GM21526 (cell line): ENCODE results near the gene CSTB.

Source experiments
- ATAC-seq: cut with Tn5 transposase; IDR thresholded peaks from one replicate; pipeline ENCODE4 v1.9.1; 2021; ENCODE audit warnings: moderate library complexity; ENCODE audit not compliant: unreplicated experiment, low FRiP score

CSTB gene

GRCh38 chr21:43793243-43793642 lies 17.1 kb upstream of the CSTB start:
- no peak for ATAC-seq

- ATAC-seq: no peak
Observed at GRCh38 chr21:43792406-43792805, 16.3 kb upstream of the CSTB start.

DNA sequence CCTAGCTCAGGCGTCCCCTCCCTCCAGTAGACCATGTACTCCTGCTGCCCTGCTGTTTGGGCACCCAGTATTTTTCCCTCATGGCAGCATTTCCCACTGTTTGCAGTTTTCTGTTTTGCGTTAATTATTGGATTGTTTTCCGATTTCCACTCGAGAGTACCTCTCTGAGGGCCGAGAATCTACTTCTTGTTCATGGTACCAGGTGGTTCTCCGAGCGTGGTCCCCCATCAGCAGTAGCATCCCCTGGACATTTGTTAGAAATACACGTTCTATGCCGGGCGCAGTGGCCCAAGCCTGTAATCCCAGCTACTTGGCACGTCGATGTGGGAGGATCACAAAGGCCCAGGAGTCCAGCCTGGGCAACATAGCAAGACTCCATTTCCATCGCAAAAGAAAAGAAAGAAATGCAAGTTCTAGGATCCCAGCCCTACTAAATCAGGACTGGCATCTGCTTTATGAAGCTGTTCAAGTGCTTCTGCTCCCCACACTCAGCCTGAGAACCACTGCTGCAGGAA lies 14.0 kb upstream of the CSTB start:
- no peak for ATAC-seq

- ATAC-seq: peak; percentile 65
Observed at GRCh38 chr21:43789276-43790009, 13.3 kb upstream of the CSTB start, which contains the start of gene RRP1. RRP1 (plus strand) TSS chr21:43789577; CDS start chr21:43789630, 53 bp downstream.

- ATAC-seq: no peak
Observed at GRCh38 chr21:43786807-43787440, 10.8 kb upstream of the CSTB start.

- ATAC-seq: no peak
Observed at GRCh38 chr21:43786300-43786806, 10.2 kb upstream of the CSTB start.

DNA sequence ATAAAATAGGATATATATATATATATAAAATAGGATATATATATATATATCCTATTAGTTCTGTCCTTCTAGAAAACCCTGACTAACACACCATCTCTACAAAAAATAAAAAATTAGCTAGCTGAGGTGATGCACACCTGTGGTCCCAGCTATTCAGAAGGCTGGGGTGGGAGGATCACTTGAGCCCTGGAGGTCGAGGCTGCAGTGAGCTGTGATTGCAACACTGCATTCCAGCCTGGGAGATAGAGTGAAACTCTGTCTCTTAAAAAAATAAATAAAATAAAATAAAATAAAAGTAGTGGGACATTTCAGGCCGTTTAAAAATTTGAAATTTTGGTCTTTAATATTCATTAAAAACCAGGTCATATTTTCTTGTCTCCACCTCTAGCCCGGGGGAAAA lies 9.0 kb upstream of the CSTB start:
- ATAC-seq: no peak

- ATAC-seq: no peak
Observed at GRCh38 chr21:43783098-43783700, 7.1 kb upstream of the CSTB start.

- ATAC-seq: no peak
Observed at GRCh38 chr21:43782431-43783097, 6.5 kb upstream of the CSTB start.

DNA sequence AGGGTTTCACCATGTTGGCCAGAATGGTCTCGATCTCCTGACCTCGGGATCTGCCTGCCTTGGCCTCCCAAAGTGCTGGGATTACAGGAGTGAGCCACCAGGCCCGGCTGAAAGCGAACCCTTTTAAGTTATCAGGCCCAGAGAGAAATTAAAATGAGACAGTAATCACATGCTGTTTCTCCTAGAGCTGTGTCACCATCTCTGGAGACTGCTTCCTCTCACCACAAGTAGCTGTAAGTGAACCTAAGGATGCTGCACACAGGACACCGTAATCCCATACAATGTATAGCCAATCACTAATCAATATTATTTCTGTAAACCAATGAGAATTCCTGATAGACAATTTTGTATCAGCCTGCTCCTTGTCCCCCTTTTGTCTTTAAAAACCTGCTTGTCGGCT lies 5.7 kb upstream of the CSTB start:
- no peak for ATAC-seq

DNA sequence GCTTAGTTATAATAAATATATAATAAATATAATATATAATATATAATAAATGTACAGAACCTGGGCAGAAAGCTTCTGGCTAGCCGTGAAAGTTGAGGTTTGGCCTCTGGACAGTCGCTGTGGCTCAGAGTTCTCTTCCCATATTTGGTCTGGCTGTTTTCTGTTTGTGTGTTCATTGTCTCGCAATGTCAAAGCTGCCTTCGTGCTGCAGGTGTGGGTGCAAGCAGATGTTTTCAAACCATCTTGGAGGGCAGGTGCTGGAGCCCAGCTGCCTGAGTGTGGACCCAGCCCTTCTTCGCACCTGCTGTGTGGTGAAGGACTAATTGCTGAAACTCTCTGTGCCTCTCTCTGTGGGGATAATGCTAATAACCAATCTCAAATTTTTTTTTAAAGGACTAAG lies 3.6 kb upstream of the CSTB start:
- ATAC-seq: no peak

- ATAC-seq: no peak
Observed at GRCh38 chr21:43778469-43779335, 2.6 kb upstream of the CSTB start.

- ATAC-seq: no peak
Observed at GRCh38 chr21:43777953-43778352, 1.8 kb upstream of the CSTB start.

- ATAC-seq: no peak
Observed at GRCh38 chr21:43775190-43775589, 918 bp downstream of the CSTB start.

- no peak for ATAC-seq
Observed at GRCh38 chr21:43774163-43774562, 1.9 kb downstream of the CSTB start.

DNA sequence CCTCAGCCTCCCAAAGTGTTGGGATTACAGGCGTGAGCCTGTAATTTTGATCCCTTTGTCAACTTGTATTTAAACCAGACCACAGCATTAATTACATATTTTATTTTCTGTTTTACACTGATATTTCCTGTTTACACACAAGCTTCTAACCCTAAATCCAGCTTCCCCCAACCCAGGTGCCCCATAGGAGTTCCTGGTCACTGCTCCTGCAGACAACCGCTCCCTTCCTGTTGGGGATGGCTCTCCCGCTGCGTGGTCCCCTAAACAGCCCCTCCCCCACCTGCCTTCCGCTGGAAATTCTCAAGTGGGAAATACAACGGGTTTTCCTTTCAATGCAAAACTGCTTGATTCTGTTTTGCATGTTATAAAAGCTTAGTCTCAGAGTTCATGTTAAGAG lies 3.7 kb downstream of the CSTB start:
- no peak for ATAC-seq

- ATAC-seq: no peak
Observed at GRCh38 chr21:43771698-43772424, 4.2 kb downstream of the CSTB start.

- ATAC-seq: no peak
Observed at GRCh38 chr21:43771199-43771675, 4.9 kb downstream of the CSTB start.

DNA sequence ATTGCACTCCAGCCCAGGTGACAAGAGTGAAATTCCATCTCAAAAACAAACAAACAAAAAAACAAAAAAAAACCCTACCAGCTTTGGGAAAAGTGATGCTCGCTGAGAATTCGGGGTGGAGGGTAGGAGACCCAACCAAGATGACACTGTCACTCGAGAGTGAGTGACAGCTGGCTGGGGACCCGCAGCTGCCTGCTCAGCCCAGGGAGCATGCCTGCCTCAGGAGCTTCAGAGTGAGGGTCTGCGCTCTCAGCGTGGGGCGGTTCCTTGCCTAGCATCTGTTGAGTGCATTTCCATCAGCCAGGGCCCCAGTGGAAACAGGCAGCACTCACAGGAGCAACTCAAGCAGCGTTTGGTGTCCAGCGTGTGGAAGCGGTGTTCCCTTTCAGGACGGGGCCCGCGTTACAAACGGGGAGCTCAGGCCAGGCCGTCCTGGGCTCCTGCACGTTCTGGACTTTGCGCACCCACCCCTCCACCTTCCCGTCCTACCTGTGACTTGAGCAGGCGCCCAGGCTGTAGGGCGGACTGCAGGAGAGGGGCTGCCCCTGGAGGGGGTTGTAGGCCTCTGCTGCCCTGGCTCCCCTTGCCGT lies 5.9 kb downstream of the CSTB start:
- ATAC-seq: no peak
